Measurements from ENCODE around the gene LAX1. TPM values are rescaled to one million over a fixed set of nuclear protein-coding genes. Genes with fewer than 3 reads are reported as not detected.
"Not testable (repeated sequence)": the region's sequence is repeated elsewhere in the genome, so short reads cannot be mapped to it uniquely, and the experiment has no call there.

Gene LAX1
- total RNA-seq, 1 donor from 2014 or later, result 0.07 TPM

- DNase-seq (ENCODE audit: low spot score), result no peak
- no peak overlapping the region for H3K4me3 Mint-ChIP-seq (ENCODE audit: unreplicated experiment)
- H3K4me1 Mint-ChIP-seq (ENCODE audit: low read depth), result peaks cover 13% of the 10 kb centered on the region
- peaks cover 2% of the 10 kb centered on the region for H3K36me3 Mint-ChIP-seq (ENCODE audit: low read depth)
- no peaks in the 10 kb centered on the region for H3K27me3 Mint-ChIP-seq (ENCODE audit: low read depth)
- peak overlapping the region; percentile 71 for H3K27ac Mint-ChIP-seq (ENCODE audit: unreplicated experiment)
- H3K9me3 Mint-ChIP-seq (ENCODE audit: low read depth), result no peaks in the 10 kb centered on the region
- TF ChIP-seq CTCF (IDR thresholded peaks at IDR 0.05), result peak; percentile 27
Measured at GRCh38 chr1:203751051-203751450, 13.9 kb upstream of the LAX1 start.

- peaks cover 17% of the 10 kb centered on the region for H3K4me1 Mint-ChIP-seq (ENCODE audit: low read depth)
- not testable (repeated sequence) for H3K27me3 Mint-ChIP-seq (ENCODE audit: low read depth); H3K36me3 Mint-ChIP-seq (ENCODE audit: low read depth)
Measured at GRCh38 chr1:203751618-203752361, 13.2 kb upstream of the LAX1 start.

GRCh38 chr1:203754455-203754864 lies 10.5 kb upstream of the LAX1 start:
- no peak for DNase-seq (ENCODE audit: low spot score)
- Mint-ChIP-seq H3K36me3 (ENCODE audit: low read depth) (no peaks in the 10 kb centered on the region), H3K27ac (ENCODE audit: unreplicated experiment) (no peak overlapping the region), H3K9me3 (ENCODE audit: low read depth) (no peaks in the 10 kb centered on the region), H3K4me3 (ENCODE audit: unreplicated experiment) (no peak overlapping the region), H3K27me3 (ENCODE audit: low read depth) (no peaks in the 10 kb centered on the region), H3K4me1 (ENCODE audit: low read depth) (peaks cover 17% of the 10 kb centered on the region)
- TF ChIP-seq CTCF (IDR thresholded peaks at IDR 0.05), result no peak

More at GRCh38 chr1:203751618-203752361, 13.2 kb upstream of the LAX1 start:
- H3K27ac Mint-ChIP-seq (ENCODE audit: unreplicated experiment); DNase-seq (ENCODE audit: low spot score); H3K4me3 Mint-ChIP-seq (ENCODE audit: unreplicated experiment); H3K9me3 Mint-ChIP-seq (ENCODE audit: low read depth): not testable (repeated sequence)

GRCh38 chr1:203756036-203756435 lies 8.9 kb upstream of the LAX1 start:
- Mint-ChIP-seq H3K27ac (ENCODE audit: unreplicated experiment) (no peak overlapping the region), H3K4me3 (ENCODE audit: unreplicated experiment) (no peak overlapping the region), H3K9me3 (ENCODE audit: low read depth) (no peaks in the 10 kb centered on the region), H3K36me3 (ENCODE audit: low read depth) (no peaks in the 10 kb centered on the region), H3K27me3 (ENCODE audit: low read depth) (no peaks in the 10 kb centered on the region), H3K4me1 (ENCODE audit: low read depth) (peaks cover 11% of the 10 kb centered on the region)
- TF ChIP-seq CTCF (IDR thresholded peaks at IDR 0.05), result no peak
- DNase-seq (ENCODE audit: low spot score), result no peak

GRCh38 chr1:203758749-203759148 lies 6.2 kb upstream of the LAX1 start:
- not testable (repeated sequence) for H3K36me3 Mint-ChIP-seq (ENCODE audit: low read depth); H3K27me3 Mint-ChIP-seq (ENCODE audit: low read depth); H3K27ac Mint-ChIP-seq (ENCODE audit: unreplicated experiment); H3K9me3 Mint-ChIP-seq (ENCODE audit: low read depth); H3K4me1 Mint-ChIP-seq (ENCODE audit: low read depth); DNase-seq (ENCODE audit: low spot score); H3K4me3 Mint-ChIP-seq (ENCODE audit: unreplicated experiment)

- TF ChIP-seq CTCF (IDR thresholded peaks at IDR 0.05), result no peak
- H3K27me3 Mint-ChIP-seq (ENCODE audit: low read depth), result peaks cover 2% of the 10 kb centered on the region
- no peak overlapping the region for H3K4me3 Mint-ChIP-seq (ENCODE audit: unreplicated experiment)
- H3K36me3 Mint-ChIP-seq (ENCODE audit: low read depth), result no peaks in the 10 kb centered on the region
- H3K27ac Mint-ChIP-seq (ENCODE audit: unreplicated experiment), result no peak overlapping the region
- DNase-seq (ENCODE audit: low spot score), result no peak
- peaks cover 4% of the 10 kb centered on the region for H3K4me1 Mint-ChIP-seq (ENCODE audit: low read depth)
- no peaks in the 10 kb centered on the region for H3K9me3 Mint-ChIP-seq (ENCODE audit: low read depth)
Measured at GRCh38 chr1:203760506-203760905, 4.5 kb upstream of the LAX1 start.

GRCh38 chr1:203761958-203762357 lies 3.0 kb upstream of the LAX1 start:
- DNase-seq (ENCODE audit: low spot score); H3K9me3 Mint-ChIP-seq (ENCODE audit: low read depth): not testable (repeated sequence)

More at GRCh38 chr1:203761958-203762357, 3.0 kb upstream of the LAX1 start:
- not testable (repeated sequence) for H3K27me3 Mint-ChIP-seq (ENCODE audit: low read depth); H3K4me3 Mint-ChIP-seq (ENCODE audit: unreplicated experiment); H3K4me1 Mint-ChIP-seq (ENCODE audit: low read depth); H3K27ac Mint-ChIP-seq (ENCODE audit: unreplicated experiment); H3K36me3 Mint-ChIP-seq (ENCODE audit: low read depth)

Data from chondrocyte (in vitro differentiated cells).